Measurements from ENCODE around the gene BAIAP2L2. TPM values are rescaled to one million over a fixed set of nuclear protein-coding genes. Genes with fewer than 3 reads are reported as not detected.
"Not testable (repeated sequence)": the region's sequence is repeated elsewhere in the genome, so short reads cannot be mapped to it uniquely, and the experiment has no call there.

The BAIAP2L2 gene
- total RNA-seq, 3 donors from 2014 or later (not counting 1 experiment from before 2014, with no cell fraction given) = 0.99 to 1.9 (median 1.2) TPM

GRCh38 chr22:38081636-38081940, 28.9 kb downstream of the BAIAP2L2 start:
- Mint-ChIP-seq H3K27ac (no peak overlapping the region), H3K4me3 (peak overlapping the region; percentile 42), H3K36me3 (no peaks in the 10 kb centered on the region), H3K27me3 (ENCODE audit: low read depth in 2 of 2) (no peaks in the 10 kb centered on the region), H3K4me1 (peaks cover 0 to 15% of the 10 kb centered on the region in 2 donors), H3K9me3 (no peaks in the 10 kb centered on the region)
- intact Hi-C loops (cut with micrococcal nuclease) = no loop called here
- Histone ChIP-seq H3K4me3 (ENCODE audit: low read length) (no peak overlapping the region), H3K27ac (ENCODE audit: low read length) (no peak overlapping the region), H3K36me3 (ENCODE audit: control insufficient read depth, insufficient read depth, low read length) (no peaks in the 10 kb centered on the region), H3K9me3 (ENCODE audit: control insufficient read depth, insufficient read depth, low read length) (no peaks in the 10 kb centered on the region), H3K27me3 (ENCODE audit: control insufficient read depth, insufficient read depth, low read length) (peaks cover 18% of the 10 kb centered on the region), H3K4me1 (ENCODE audit: control insufficient read depth, insufficient read depth, low read length) (peaks cover 19% of the 10 kb centered on the region)
- ATAC-seq = peak in 2 of 3 donors; percentile 4 to 16
- no peak for DNase-seq
- 12% methylated on average over 17 of the region's 17 CpGs for WGBS (ENCODE audit: insufficient coverage)
- no peak for TF ChIP-seq CTCF (IDR thresholded peaks at IDR 0.05)

- Histone ChIP-seq H3K27me3 (ENCODE audit: control insufficient read depth, insufficient read depth, low read length) (peaks cover 18% of the 10 kb centered on the region), H3K4me3 (ENCODE audit: low read length) (no peak overlapping the region), H3K9me3 (ENCODE audit: control insufficient read depth, insufficient read depth, low read length) (no peaks in the 10 kb centered on the region), H3K36me3 (ENCODE audit: control insufficient read depth, insufficient read depth, low read length) (no peaks in the 10 kb centered on the region), H3K27ac (ENCODE audit: low read length) (no peak overlapping the region), H3K4me1 (ENCODE audit: control insufficient read depth, insufficient read depth, low read length) (peaks cover 19% of the 10 kb centered on the region)
- intact Hi-C loops (cut with micrococcal nuclease) = no loop called here
- ATAC-seq (peak; percentile 43 to 73 (median 64)), DNase-seq (no peak)
- Mint-ChIP-seq H3K27me3 (ENCODE audit: low read depth in 2 of 2) (no peaks in the 10 kb centered on the region), H3K27ac (no peak overlapping the region), H3K4me1 (peaks cover 0 to 15% of the 10 kb centered on the region in 2 donors), H3K36me3 (no peaks in the 10 kb centered on the region), H3K4me3 (peak overlapping the region; percentile 50), H3K9me3 (no peaks in the 10 kb centered on the region)
- WGBS (ENCODE audit: insufficient coverage) = 9% methylated on average over 110 of the region's 110 CpGs
- TF ChIP-seq CTCF (IDR thresholded peaks at IDR 0.05) = no peak
These were observed 29.4 kb downstream of the BAIAP2L2 start for GRCh38 chr22:38080850-38081635.

GRCh38 chr22:38080474-38080849, 30.0 kb downstream of the BAIAP2L2 start:
- H3K27me3 Mint-ChIP-seq (ENCODE audit: low read depth in 2 of 2) = no peaks in the 10 kb centered on the region
- Histone ChIP-seq H3K27me3 (ENCODE audit: control insufficient read depth, insufficient read depth, low read length) (peaks cover 18% of the 10 kb centered on the region), H3K9me3 (ENCODE audit: control insufficient read depth, insufficient read depth, low read length) (no peaks in the 10 kb centered on the region), H3K4me1 (ENCODE audit: control insufficient read depth, insufficient read depth, low read length) (peaks cover 19% of the 10 kb centered on the region), H3K4me3 (ENCODE audit: low read length) (no peak overlapping the region), H3K36me3 (ENCODE audit: control insufficient read depth, insufficient read depth, low read length) (no peaks in the 10 kb centered on the region), H3K27ac (ENCODE audit: low read length) (no peak overlapping the region)
- H3K4me1 Mint-ChIP-seq = peaks cover 0 to 15% of the 10 kb centered on the region in 2 donors
- peak overlapping the region; percentile 50 for H3K4me3 Mint-ChIP-seq
- intact Hi-C loops (cut with micrococcal nuclease) = no loop called here
- no peak for ATAC-seq
- DNase-seq = no peak
- H3K9me3 Mint-ChIP-seq = no peaks in the 10 kb centered on the region
- 86% methylated on average over 10 of the region's 11 CpGs for WGBS (ENCODE audit: insufficient coverage)
- no peak overlapping the region for H3K27ac Mint-ChIP-seq
- TF ChIP-seq CTCF (IDR thresholded peaks at IDR 0.05) = no peak
- no peaks in the 10 kb centered on the region for H3K36me3 Mint-ChIP-seq

- Mint-ChIP-seq H3K4me3 (peak overlapping the region; percentile 62), H3K36me3 (no peaks in the 10 kb centered on the region), H3K27ac (no peak overlapping the region), H3K9me3 (no peaks in the 10 kb centered on the region), H3K27me3 (ENCODE audit: low read depth in 2 of 2) (no peaks in the 10 kb centered on the region), H3K4me1 (peaks cover 0 to 15% of the 10 kb centered on the region in 2 donors)
- Histone ChIP-seq H3K4me3 (ENCODE audit: low read length) (no peak overlapping the region), H3K27ac (ENCODE audit: low read length) (no peak overlapping the region), H3K4me1 (ENCODE audit: control insufficient read depth, insufficient read depth, low read length) (peaks cover 19% of the 10 kb centered on the region), H3K27me3 (ENCODE audit: control insufficient read depth, insufficient read depth, low read length) (peaks cover 18% of the 10 kb centered on the region), H3K36me3 (ENCODE audit: control insufficient read depth, insufficient read depth, low read length) (peaks cover 1% of the 10 kb centered on the region), H3K9me3 (ENCODE audit: control insufficient read depth, insufficient read depth, low read length) (no peaks in the 10 kb centered on the region)
- ATAC-seq = no peak
- WGBS (ENCODE audit: insufficient coverage) = 89% methylated on average over 7 of the region's 7 CpGs
- DNase-seq = no peak
- intact Hi-C loops (cut with micrococcal nuclease) = no loop called here
- TF ChIP-seq CTCF (IDR thresholded peaks at IDR 0.05) = no peak
These were observed 30.7 kb downstream of the BAIAP2L2 start for GRCh38 chr22:38079804-38080203.

GRCh38 chr22:38079208-38079607, 31.3 kb downstream of the BAIAP2L2 start:
- H3K27ac Mint-ChIP-seq; H3K27ac ChIP-seq (ENCODE audit: low read length); ATAC-seq; H3K27me3 Mint-ChIP-seq (ENCODE audit: low read depth in 2 of 2); DNase-seq; intact Hi-C loops (cut with micrococcal nuclease); H3K4me3 ChIP-seq (ENCODE audit: low read length); H3K36me3 ChIP-seq (ENCODE audit: control insufficient read depth, insufficient read depth, low read length); H3K4me3 Mint-ChIP-seq; H3K9me3 Mint-ChIP-seq; H3K36me3 Mint-ChIP-seq; H3K9me3 ChIP-seq (ENCODE audit: control insufficient read depth, insufficient read depth, low read length): not testable (repeated sequence)
- 94% methylated on average over 1 of the region's 2 CpGs for WGBS (ENCODE audit: insufficient coverage)
- H3K4me1 Mint-ChIP-seq = peaks cover 0 to 15% of the 10 kb centered on the region in 2 donors
- Histone ChIP-seq H3K27me3 (ENCODE audit: control insufficient read depth, insufficient read depth, low read length) (peaks cover 18% of the 10 kb centered on the region), H3K4me1 (ENCODE audit: control insufficient read depth, insufficient read depth, low read length) (peaks cover 19% of the 10 kb centered on the region)
